Measurements from ENCODE around the gene SYNGR2. TPM values are rescaled to one million over a fixed set of nuclear protein-coding genes. Genes with fewer than 3 reads are reported as not detected.
A peak's percentile ranks its signal among the peaks of the same experiment; 100 is the strongest.

SYNGR2 gene
- total RNA-seq, result 10 to 100 TPM; 52.3 to 93.8 (median 83.8) TPM
- polyA plus RNA-seq, result 10 to 100 TPM; 89.1 to 94.2 TPM

- no peak for TF ChIP-seq CTCF (IDR thresholded peaks at IDR 0.05)
- FAIRE-seq (no peak), ATAC-seq (peak; percentile 84 to 91 (median 86))
Measured at GRCh38 chr17:78168242-78168902, at the start of gene SYNGR2. Gene SYNGR2 (plus strand): TSS chr17:78168581. CDS start chr17:78168617, 36 bp downstream.

GRCh38 chr17:78118801-78119241, 49.6 kb upstream of the SYNGR2 start:
- H3K4me3 ChIP-seq, result no peak overlapping the region
- H3K27me3 ChIP-seq, result no peaks in the 10 kb centered on the region
- TF ChIP-seq CTCF (IDR thresholded peaks at IDR 0.05), result no peak
- FAIRE-seq (no peak), ATAC-seq (no peak), DNase-seq (peak in 1 of 6 donors; percentile 68)
- no peaks in the 10 kb centered on the region for H3K4me1 ChIP-seq
- peaks cover 0 to 1% (median 0%) of the 10 kb centered on the region in 3 donors for H3K36me3 ChIP-seq
- H3K9me3 ChIP-seq, result no peaks in the 10 kb centered on the region
- H3K27ac ChIP-seq, result no peak overlapping the region
- intact Hi-C loops (cut with DNase I), result loop anchor here in 1 of 3 donors (10.0 kb wide), 1 partner anchor 306 kb away; no protein-coding TSS in a partner anchor
- WGBS, 2 donors, result 80 to 82% methylated on average over 11 to 14 of the region's 14 CpGs

More at GRCh38 chr17:78168242-78168902, at the start of gene SYNGR2:
- H3K9me3 ChIP-seq, result no peaks in the 10 kb centered on the region
- no peaks in the 10 kb centered on the region for H3K27me3 ChIP-seq
- H3K36me3 ChIP-seq, result peaks cover 0 to 18% (median 12%) of the 10 kb centered on the region in 3 donors
- peak within 1 kb of the TSS; percentile 67 to 89 (median 84) for H3K27ac ChIP-seq
- intact Hi-C loops (cut with DNase I), result no loop called here
- DNase-seq, result peak; percentile 83 to 97 (median 89)
- H3K4me1 ChIP-seq, result peaks cover under 1 to 28% (median 6%) of the 10 kb centered on the region in 3 donors
- 1% methylated on average over 68 to 84 of the region's 84 CpGs for WGBS, 2 donors
- peak within 1 kb of the TSS; percentile 69 to 82 (median 75) for H3K4me3 ChIP-seq

GRCh38 chr17:78120537-78120936, 47.8 kb upstream of the SYNGR2 start:
- Histone ChIP-seq H3K27me3 (no peaks in the 10 kb centered on the region), H3K27ac (no peak overlapping the region), H3K36me3 (peaks cover 0 to 8% (median 0%) of the 10 kb centered on the region in 3 donors), H3K4me3 (no peak overlapping the region), H3K9me3 (no peaks in the 10 kb centered on the region), H3K4me1 (no peaks in the 10 kb centered on the region)
- 97 to 98% methylated on average over 12 to 13 of the region's 13 CpGs for WGBS, 2 donors
- no peak for ATAC-seq
- intact Hi-C loops (cut with DNase I), result loop anchor here in 2 of 3 donors (5.0 kb wide), 2 partner anchors 52 to 57 kb away; no protein-coding TSS in a partner anchor
- no peak for DNase-seq
- no peak for TF ChIP-seq CTCF (IDR thresholded peaks at IDR 0.05)
- FAIRE-seq, result no peak

- Histone ChIP-seq H3K4me1 (no peaks in the 10 kb centered on the region), H3K27me3 (no peaks in the 10 kb centered on the region), H3K9me3 (no peaks in the 10 kb centered on the region), H3K4me3 (no peak overlapping the region), H3K36me3 (peaks cover 0 to 8% (median 0%) of the 10 kb centered on the region in 3 donors), H3K27ac (no peak overlapping the region)
- DNase-seq (peak in 1 of 6 donors; percentile 65), FAIRE-seq (no peak), ATAC-seq (no peak)
- intact Hi-C loops (cut with DNase I), result loop anchor here in 2 of 3 donors (5.0 kb wide), 2 partner anchors 51 to 56 kb away; no protein-coding TSS in a partner anchor
- no peak for TF ChIP-seq CTCF (IDR thresholded peaks at IDR 0.05)
- WGBS, 2 donors, result 90 to 92% methylated on average over 32 to 35 of the region's 35 CpGs
Measured at GRCh38 chr17:78120971-78121800, 47.2 kb upstream of the SYNGR2 start.

Measured in pancreas (tissue), 10 donors.